GM21447 (cell line): ENCODE data around the gene REXO1.

Experiments
- ATAC-seq: cut with Tn5 transposase; IDR thresholded peaks from one replicate; pipeline ENCODE4 v1.9.1; 2021; ENCODE audit not compliant: unreplicated experiment

REXO1 gene

GRCh38 chr19:1768918-1769644, 79.2 kb downstream of the REXO1 start:
- no peak for ATAC-seq

- ATAC-seq, result no peak
Measured at GRCh38 chr19:1768248-1768647, 80.0 kb downstream of the REXO1 start.

GRCh38 chr19:1767464-1767933, 80.8 kb downstream of the REXO1 start:
- no peak for ATAC-seq

- ATAC-seq, result no peak
Measured at GRCh38 chr19:1766800-1767352, 81.4 kb downstream of the REXO1 start.

GRCh38 chr19:1765904-1766799, 82.1 kb downstream of the REXO1 start:
- no peak for ATAC-seq
